GM12865 (cell line): ENCODE measurements around the gene HRH1.

Experiments
- DNase-seq: peaks from one replicate; pipeline ENCODE4 v3.0.0; 2010; ENCODE audit warnings: low read depth
- H3K4me3 ChIP-seq: 2 replicates; pipeline ENCODE4 v1.5.1; 2011; ENCODE audit warnings: mild to moderate bottlenecking, low read depth, low read length, control low read depth
- TF ChIP-seq, protein P1 (sequence below): IDR thresholded peaks from 2 replicates; pipeline ENCODE4 v1.5.1; 2011; ENCODE audit warnings: low read length, control low read depth, low read depth, inconsistent platforms; ENCODE audit not compliant: insufficient read depth; ENCODE audit errors: missing control alignments

Gene HRH1

DNA sequence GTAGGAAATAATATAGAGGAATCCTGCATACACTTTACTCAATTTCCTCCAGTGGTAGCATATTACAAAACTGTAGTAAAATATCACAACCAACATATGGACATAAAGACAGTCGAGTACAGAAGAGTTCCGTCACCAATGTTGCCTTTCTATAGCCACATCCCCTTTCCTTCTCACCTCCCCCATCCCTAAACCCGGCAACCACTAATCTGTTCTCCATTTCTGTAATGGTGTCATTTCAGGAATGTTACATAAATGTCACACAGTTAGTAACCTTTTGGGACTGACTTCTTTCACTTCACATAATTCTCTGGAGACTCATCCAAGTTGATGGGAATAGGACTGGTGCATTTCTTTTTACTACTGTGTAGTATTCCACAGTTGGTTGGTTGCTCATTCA, 76.5 kb downstream of the HRH1 start:
- no peak for DNase-seq
- H3K4me3 ChIP-seq: no peak overlapping the region
- TF ChIP-seq, protein P1, sequence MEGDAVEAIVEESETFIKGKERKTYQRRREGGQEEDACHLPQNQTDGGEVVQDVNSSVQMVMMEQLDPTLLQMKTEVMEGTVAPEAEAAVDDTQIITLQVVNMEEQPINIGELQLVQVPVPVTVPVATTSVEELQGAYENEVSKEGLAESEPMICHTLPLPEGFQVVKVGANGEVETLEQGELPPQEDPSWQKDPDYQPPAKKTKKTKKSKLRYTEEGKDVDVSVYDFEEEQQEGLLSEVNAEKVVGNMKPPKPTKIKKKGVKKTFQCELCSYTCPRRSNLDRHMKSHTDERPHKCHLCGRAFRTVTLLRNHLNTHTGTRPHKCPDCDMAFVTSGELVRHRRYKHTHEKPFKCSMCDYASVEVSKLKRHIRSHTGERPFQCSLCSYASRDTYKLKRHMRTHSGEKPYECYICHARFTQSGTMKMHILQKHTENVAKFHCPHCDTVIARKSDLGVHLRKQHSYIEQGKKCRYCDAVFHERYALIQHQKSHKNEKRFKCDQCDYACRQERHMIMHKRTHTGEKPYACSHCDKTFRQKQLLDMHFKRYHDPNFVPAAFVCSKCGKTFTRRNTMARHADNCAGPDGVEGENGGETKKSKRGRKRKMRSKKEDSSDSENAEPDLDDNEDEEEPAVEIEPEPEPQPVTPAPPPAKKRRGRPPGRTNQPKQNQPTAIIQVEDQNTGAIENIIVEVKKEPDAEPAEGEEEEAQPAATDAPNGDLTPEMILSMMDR: no peak

DNA sequence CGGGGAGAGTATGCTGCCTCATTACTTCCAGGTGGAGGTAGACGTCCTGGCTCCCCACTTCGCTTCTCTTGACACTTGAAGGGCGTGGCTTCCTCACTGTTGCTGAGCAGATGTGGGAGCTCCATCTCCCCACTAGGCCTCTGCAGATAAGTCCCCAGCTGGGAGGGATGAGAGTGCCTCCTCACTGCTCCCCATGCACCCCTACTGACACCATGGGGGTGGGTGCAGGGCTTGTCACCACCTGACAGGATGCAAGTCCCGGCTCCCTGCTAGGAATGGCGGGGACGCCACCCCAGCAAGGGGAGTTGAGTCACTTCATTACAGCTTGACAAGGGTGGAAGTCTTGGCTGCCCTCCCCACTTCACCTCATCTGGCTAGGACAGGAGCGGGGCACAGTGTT, 81.1 kb downstream of the HRH1 start:
- DNase-seq: no peak
- no peak overlapping the region for H3K4me3 ChIP-seq
- TF ChIP-seq, protein P1: no peak

DNA sequence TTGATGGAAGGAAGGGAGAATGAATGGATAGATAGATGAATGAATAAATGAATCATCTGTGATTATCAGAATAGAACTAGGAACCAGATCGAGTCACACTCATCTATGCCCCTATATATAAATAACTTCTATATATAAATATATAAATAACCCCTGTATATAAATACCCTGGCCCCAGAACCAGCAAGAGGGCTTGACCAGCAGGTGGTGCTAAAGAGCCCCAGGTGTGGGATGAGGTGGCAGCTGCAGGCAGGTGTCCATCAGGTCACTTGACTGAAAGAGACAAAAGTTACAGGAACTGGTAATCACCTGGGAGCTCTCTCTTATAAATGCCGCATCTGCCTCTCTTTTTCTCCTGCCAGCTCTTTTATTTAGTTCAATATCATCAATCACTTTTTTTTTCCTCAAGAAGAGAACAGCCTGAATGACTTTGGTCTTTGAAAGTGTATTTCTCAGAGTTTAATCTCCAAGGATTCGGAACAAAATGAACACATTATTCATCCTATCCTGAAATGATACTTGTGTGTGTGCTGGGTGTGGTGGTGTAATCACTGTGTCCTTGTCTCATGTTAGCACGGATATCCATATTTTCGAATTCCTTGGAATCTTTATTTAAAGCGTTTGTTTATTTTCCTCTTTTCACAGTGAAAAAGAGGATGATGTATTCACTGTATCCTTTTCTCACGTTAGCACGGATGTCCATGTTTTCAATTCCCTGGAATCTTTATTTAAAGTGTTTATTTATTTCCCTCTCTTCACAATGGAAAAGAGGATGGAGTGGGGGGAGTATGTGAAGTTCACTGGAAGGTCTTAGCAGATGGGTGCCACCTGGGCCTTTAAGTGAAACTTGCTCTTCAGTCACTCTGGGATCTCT, 82.5 kb downstream of the HRH1 start:
- peak; percentile 79 for DNase-seq

DNA sequence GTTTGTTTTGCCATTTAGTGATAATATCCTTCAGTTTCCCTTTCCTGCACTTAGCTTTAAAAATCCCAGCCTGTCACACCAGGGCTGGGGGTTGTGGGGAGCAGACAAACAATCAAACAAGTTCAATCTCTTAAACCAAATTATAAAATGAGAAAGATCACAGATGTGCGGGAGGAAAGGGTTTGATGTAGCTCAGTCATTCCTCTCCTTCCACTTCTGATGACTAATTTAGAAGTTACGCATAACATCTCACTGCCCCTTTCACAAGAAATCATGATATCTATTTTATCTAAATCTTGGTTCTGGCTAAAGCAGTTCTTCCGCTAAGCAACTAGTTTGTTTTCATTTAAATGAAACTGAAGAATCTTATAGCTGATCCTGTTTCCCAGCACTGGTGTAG, 83.8 kb downstream of the HRH1 start:
- peak; percentile 32 for DNase-seq
- TF ChIP-seq, protein P1: no peak

More for the DNA sequence above, 82.5 kb downstream of the HRH1 start:
- H3K4me3 ChIP-seq: no peak overlapping the region
- TF ChIP-seq, protein P1: peak; percentile 72

DNA sequence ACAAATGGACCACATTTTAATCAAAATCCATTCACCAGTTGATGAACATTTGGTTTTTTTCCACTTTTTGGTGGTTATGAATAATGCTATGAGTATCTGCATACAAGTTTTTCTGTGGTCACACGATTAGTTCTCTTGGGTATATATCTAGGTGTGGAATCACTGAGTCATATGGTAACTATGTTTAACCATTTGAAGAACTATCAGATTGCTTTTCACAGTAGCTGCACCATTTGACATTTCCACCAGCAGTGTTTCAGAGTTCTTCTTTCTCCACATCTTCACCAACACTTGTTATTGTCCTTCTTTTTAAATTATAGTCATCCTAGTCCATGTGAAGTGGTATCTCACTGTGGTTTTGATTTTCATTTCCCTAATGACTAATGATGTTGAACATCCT, 84.6 kb downstream of the HRH1 start:
- TF ChIP-seq, protein P1: no peak
- DNase-seq: peak; percentile 28
- no peak overlapping the region for H3K4me3 ChIP-seq

More for the DNA sequence above, 83.8 kb downstream of the HRH1 start:
- H3K4me3 ChIP-seq: no peak overlapping the region

DNA sequence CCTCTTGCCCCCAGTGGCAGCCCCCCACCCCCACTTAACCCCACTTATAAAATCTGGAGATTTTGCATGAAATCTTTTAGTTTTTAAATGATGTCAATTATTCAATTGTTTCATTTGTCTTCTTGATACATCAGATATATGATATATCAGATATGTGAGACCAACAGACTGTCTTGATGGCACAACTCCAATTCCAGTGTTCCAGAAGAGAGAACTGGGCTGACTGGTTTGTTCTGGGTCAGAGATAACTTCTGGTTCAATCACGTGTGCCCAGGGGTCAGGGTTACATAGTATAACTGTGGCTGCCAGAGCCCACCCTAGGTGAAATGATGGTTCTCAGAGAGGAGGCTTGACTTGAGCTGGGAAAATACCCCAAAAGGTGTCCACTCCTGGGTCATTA, 85.5 kb downstream of the HRH1 start:
- DNase-seq: no peak
- TF ChIP-seq, protein P1: no peak
- no peak overlapping the region for H3K4me3 ChIP-seq
